ENCODE results near the gene APOL5.

DNA sequence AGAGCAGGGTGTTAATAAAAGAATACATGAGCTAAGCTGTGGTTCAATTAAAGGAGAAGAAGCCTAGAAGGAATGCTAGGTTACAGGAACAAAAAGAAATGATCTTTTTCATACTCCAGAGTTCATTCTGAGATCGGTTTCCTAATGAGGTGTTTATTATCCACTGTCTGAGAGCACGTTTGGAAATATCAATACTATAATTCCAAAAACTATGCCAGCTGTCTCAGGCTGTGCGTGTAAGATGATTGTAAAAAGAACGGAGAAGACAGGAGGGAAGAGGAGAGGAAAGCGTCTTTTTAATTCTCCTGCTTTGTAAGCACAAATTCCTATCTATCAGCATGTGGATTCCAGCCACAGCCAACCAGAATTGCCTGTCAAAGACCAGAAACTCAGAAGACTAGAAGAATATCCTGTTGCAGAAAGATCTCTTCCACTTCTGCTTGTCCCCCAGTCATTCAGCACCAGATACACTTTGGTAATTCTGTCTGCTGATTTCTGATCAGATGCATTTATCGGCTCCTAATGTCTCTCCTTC, 25.7 kb downstream of the APOL5 start:
- TF ChIP-seq, protein P1, sequence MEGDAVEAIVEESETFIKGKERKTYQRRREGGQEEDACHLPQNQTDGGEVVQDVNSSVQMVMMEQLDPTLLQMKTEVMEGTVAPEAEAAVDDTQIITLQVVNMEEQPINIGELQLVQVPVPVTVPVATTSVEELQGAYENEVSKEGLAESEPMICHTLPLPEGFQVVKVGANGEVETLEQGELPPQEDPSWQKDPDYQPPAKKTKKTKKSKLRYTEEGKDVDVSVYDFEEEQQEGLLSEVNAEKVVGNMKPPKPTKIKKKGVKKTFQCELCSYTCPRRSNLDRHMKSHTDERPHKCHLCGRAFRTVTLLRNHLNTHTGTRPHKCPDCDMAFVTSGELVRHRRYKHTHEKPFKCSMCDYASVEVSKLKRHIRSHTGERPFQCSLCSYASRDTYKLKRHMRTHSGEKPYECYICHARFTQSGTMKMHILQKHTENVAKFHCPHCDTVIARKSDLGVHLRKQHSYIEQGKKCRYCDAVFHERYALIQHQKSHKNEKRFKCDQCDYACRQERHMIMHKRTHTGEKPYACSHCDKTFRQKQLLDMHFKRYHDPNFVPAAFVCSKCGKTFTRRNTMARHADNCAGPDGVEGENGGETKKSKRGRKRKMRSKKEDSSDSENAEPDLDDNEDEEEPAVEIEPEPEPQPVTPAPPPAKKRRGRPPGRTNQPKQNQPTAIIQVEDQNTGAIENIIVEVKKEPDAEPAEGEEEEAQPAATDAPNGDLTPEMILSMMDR (IDR thresholded peaks at IDR 0.05; ENCODE audit: insufficient read depth, low read length, poor library complexity, severe bottlenecking) = no peak
- no peak for TF ChIP-seq EZH2phosphoT487 (conservative IDR thresholded peaks at IDR 0.05; ENCODE audit: low read length)

Data from SU-DHL-6 (cell line).